NCI-H1694 treated with DMSO at 0.1 percent for 48 hours (cell line): ENCODE data around the gene SPECC1L.
A peak's percentile ranks its signal among the peaks of the same experiment; 100 is the strongest.

ENCODE experiments used
- DNase-seq: peaks from one replicate; lab custom pipeline; 2025; lab: John Stamatoyannopoulos, UW

The SPECC1L gene

GRCh38 chr22:24325105-24325757 is 54.6 kb downstream of the SPECC1L start:
- DNase-seq: peak; percentile 40

DNA sequence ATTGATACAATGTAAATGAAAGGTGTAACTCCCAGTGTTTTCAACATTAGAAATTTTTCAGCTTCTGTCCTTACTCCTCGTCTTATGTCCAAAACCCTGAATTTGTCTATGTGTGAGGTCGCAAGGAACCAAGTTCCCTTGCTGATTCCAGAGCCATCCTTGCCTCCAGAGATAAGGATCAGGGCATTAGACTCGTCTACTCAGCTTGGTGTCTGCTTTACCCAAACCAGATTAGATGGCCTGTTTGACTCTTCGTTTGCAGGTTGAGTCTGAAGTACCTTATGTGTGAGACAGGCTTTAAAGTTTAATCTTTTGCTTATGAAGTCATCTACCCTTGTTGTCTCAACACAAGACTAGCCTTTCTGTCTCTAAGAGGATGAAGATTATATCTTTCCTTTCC is 55.6 kb downstream of the SPECC1L start:
- no peak for DNase-seq

- no peak for DNase-seq
These were observed 57.2 kb downstream of the SPECC1L start for GRCh38 chr22:24327832-24328231.

GRCh38 chr22:24329453-24329852 is 58.8 kb downstream of the SPECC1L start:
- no peak for DNase-seq

- DNase-seq: no peak
These were observed 60.0 kb downstream of the SPECC1L start for GRCh38 chr22:24330636-24331035.

DNA sequence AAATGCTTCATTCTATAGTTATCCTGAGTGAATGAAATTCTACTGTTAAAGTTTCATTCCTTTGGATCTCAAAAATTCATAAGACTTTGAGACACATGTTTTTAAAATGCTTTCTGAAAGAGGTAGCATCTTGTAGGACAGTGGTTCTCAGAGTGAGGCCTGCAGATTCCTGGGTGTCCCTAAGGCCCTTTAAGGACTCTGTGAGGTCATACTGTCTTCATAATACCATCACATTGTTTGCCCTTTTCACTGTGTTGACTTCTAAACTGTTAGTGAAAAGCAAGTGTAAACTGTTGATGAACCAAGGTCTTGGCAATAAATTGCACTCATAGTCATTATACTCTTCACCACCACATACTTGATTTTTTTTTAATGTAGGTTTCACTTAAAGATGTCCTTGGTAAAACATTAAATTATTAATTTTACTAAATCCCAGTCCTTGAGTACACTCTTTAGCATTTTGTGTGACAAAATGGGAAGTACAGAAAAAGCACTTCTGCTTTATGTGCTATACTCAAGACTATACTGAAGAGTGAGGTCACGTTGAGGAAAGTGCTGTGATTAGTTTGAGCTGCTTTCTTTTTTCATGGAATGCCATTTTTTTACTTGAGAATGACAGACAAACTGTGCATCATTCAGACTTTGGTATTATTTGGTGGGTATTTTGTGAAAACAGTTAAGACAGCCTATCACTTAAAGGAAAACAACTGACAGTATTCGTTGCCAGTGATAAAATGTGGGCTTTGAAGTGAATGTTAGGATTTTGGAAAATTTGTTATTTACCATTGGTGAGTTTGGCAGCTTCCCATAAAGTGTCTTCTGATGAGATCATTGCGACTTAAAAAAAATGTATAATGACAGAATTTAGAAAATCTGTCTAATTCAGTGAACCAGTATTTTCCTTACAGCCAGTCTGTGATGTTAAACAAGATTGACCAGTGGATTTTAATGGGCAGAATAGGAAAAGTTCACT is 61.1 kb downstream of the SPECC1L start:
- DNase-seq: no peak

DNA sequence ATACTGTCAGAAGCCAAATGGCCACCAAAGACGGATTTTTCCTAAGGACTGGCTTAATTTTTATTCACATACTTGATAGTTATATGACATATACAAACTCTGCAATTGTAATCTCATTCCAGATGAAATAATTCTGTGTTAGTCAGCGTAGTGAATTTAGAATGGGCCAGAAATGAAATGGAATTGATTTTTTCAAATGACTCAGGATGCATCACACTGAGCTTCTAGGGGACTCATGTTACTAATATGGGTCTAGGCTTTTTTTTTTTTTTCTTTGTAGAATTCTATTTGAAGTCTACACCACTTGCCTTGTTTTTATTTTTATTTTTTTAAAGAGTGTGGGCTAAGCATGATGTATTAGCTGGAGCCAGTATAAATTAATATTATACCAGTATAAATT is 62.7 kb downstream of the SPECC1L start:
- DNase-seq: no peak

- DNase-seq: no peak
These were observed 64.9 kb downstream of the SPECC1L start for GRCh38 chr22:24335496-24335895.

- DNase-seq: no peak
These were observed 67.4 kb downstream of the SPECC1L start for GRCh38 chr22:24337894-24338645.

GRCh38 chr22:24338726-24339451 is 68.3 kb downstream of the SPECC1L start:
- no peak for DNase-seq

DNA sequence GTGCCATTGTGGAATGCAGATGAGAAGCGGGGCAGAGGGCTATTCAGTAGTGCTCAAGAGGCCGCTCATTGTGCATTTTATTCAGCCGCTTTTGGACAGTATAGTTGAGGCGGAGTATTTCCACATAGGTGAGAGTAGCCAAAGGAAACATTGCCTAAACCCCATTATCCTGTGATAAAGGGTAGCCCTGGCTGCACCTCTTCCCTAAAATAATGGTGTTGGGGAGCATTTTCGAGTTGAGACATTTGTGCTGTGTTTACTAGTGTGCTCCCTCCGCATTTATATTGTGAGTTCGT is 68.8 kb downstream of the SPECC1L start:
- DNase-seq: no peak

- no peak for DNase-seq
These were observed 71.0 kb downstream of the SPECC1L start for GRCh38 chr22:24341627-24342026.

DNA sequence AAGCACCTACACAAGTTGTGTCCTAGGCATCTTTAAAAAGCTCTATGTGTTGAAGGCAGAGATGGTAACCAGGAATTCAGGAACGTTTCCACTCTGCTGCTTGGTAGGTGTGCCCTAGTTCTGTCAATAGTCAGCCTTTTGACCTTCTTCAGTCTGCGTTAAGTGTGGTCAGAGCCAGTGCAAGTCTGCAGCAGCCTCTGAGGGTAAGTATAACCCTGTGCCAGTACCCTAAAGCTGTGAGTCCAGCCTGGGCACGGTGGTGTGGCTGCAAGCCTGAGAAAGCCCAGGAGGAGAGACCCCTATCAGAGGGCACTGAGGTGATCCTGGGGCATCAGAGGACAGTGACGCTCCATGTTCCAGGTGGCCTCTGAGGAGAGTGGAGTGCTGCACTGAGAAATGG is 80.0 kb downstream of the SPECC1L start:
- no peak for DNase-seq

DNA sequence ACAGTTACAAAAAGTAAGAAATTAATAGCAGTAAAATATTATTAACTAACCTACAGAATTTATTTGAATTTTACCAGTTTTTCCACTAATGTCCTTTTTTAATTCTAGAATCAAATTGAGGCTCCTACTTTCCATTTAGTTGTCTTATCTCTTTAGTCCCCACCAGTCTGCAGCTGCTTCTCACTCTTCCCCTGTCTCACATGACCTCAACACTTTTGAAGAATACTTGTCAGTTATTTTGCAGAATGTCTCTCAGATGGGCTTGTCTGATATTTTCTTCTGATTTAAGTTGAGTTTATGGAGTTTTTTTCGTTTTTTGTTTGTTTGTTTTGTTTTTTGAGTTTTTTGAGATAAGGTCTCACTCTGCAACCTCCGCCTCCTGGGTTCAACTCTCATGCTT is 82.5 kb downstream of the SPECC1L start:
- DNase-seq: no peak

- DNase-seq: no peak
These were observed 84.9 kb downstream of the SPECC1L start for GRCh38 chr22:24355574-24355973.

- DNase-seq: no peak
These were observed 86.9 kb downstream of the SPECC1L start for GRCh38 chr22:24357547-24357946.

- no peak for DNase-seq
These were observed 87.6 kb downstream of the SPECC1L start for GRCh38 chr22:24358105-24358836.

GRCh38 chr22:24359452-24360120 is 89.0 kb downstream of the SPECC1L start:
- no peak for DNase-seq

DNA sequence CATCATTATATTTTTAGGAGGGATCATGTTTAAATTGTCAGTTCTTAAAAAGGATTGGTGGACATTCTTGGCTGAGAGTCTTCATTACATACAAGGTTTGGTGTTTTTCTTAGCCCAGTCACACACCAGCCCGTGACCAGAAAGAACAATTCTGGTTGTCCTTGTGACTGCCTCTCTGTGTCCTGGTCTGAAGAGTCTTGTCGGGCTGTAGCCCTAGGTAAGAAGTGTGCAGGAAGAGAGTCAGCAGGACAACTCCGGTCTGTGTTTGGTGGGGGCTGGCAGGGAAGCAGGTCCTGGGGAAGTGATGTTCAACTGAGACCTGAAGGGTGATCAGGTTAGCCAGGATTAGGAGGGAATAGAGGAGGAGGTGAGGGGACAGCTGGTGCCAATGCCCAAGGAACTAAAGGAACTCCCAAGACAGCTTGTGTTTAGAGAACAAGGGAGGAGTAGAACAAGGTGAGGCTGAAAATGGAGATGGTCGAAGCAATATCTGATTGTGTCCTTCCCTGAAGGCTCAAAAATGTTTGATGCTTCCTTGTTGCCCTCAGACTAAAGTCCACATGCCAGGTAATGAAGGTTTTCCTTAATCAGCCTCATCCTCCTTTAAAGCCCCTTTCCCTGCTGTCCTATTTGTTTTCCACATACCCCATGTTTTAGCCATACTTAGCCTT is 91.5 kb downstream of the SPECC1L start:
- DNase-seq: no peak

GRCh38 chr22:24363243-24363642 is 92.6 kb downstream of the SPECC1L start:
- no peak for DNase-seq
